Panc1 (cell line): Measurements from ENCODE around the gene TFAP2D.

Experiments used
- CTCF ChIP-seq: fragments of 450-650 bp; IDR thresholded peaks from 2 replicates; pipeline ENCODE4 v1.5.1; 2017; ENCODE audit warnings: mild to moderate bottlenecking
- POLR2AphosphoS5 ChIP-seq: IDR thresholded peaks from 2 replicates; pipeline ENCODE4 v1.6.1; 2012; ENCODE audit warnings: mild to moderate bottlenecking, low read depth, low read length, moderate library complexity
- TF ChIP-seq, protein P1 (sequence below), 2 experiments: IDR thresholded peaks; 2 replicates each; pipeline ENCODE4 v1.6.1; 2011 to 2012; ENCODE audit warnings: low read depth in 2 of 2, control low read depth in 1 of 2, low read length in 1 of 2, mild to moderate bottlenecking in 1 of 2, moderate library complexity in 1 of 2; ENCODE audit not compliant: insufficient read depth in 1 of 2

DNA sequence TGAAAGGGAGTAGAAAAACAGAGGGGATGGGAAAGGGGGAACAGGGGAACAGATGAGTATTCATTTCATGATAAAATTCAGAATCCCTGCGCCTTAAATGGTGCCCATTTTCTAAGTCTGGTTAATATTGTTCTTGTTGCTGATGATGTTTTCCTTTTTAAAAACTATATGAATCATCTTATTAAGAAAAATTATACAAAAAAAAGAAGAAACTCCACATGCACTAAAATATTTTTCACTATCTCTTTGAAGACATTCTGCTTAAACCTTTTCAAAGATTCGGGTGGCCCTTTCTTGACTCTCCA, 104.3 kb downstream of the TFAP2D start:
- no peak for TF ChIP-seq CTCF
- no peak for TF ChIP-seq POLR2AphosphoS5
- TF ChIP-seq, protein P1, sequence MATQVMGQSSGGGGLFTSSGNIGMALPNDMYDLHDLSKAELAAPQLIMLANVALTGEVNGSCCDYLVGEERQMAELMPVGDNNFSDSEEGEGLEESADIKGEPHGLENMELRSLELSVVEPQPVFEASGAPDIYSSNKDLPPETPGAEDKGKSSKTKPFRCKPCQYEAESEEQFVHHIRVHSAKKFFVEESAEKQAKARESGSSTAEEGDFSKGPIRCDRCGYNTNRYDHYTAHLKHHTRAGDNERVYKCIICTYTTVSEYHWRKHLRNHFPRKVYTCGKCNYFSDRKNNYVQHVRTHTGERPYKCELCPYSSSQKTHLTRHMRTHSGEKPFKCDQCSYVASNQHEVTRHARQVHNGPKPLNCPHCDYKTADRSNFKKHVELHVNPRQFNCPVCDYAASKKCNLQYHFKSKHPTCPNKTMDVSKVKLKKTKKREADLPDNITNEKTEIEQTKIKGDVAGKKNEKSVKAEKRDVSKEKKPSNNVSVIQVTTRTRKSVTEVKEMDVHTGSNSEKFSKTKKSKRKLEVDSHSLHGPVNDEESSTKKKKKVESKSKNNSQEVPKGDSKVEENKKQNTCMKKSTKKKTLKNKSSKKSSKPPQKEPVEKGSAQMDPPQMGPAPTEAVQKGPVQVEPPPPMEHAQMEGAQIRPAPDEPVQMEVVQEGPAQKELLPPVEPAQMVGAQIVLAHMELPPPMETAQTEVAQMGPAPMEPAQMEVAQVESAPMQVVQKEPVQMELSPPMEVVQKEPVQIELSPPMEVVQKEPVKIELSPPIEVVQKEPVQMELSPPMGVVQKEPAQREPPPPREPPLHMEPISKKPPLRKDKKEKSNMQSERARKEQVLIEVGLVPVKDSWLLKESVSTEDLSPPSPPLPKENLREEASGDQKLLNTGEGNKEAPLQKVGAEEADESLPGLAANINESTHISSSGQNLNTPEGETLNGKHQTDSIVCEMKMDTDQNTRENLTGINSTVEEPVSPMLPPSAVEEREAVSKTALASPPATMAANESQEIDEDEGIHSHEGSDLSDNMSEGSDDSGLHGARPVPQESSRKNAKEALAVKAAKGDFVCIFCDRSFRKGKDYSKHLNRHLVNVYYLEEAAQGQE (IDR thresholded peaks at IDR 0.05; ENCODE audit: insufficient read depth in 1 of 2, low read depth in 2 of 2, low read length in 1 of 2) = no peak
